Epithelial cell of esophagus (primary cell): ENCODE data around the gene TTLL6.
A peak's percentile ranks its signal among the peaks of the same experiment; 100 is the strongest.

Experiments
- DNase-seq: peaks from one replicate; pipeline ENCODE4 v3.0.0; 2010; ENCODE audit warnings: low read depth
- H3K4me3 ChIP-seq: 2 replicates; pipeline ENCODE4 v1.5.1; 2011; ENCODE audit warnings: mild to moderate bottlenecking, low read length, control low read depth
- TF ChIP-seq, protein P1 (sequence below): IDR thresholded peaks from 2 replicates; pipeline ENCODE4 v1.5.1; 2011; ENCODE audit warnings: low read depth, mild to moderate bottlenecking, low read length, control low read depth, inconsistent platforms; ENCODE audit not compliant: insufficient read depth; ENCODE audit errors: missing control alignments

TTLL6 gene

GRCh38 chr17:48747445-48748363, 69.3 kb downstream of the TTLL6 start:
- TF ChIP-seq, protein P1, sequence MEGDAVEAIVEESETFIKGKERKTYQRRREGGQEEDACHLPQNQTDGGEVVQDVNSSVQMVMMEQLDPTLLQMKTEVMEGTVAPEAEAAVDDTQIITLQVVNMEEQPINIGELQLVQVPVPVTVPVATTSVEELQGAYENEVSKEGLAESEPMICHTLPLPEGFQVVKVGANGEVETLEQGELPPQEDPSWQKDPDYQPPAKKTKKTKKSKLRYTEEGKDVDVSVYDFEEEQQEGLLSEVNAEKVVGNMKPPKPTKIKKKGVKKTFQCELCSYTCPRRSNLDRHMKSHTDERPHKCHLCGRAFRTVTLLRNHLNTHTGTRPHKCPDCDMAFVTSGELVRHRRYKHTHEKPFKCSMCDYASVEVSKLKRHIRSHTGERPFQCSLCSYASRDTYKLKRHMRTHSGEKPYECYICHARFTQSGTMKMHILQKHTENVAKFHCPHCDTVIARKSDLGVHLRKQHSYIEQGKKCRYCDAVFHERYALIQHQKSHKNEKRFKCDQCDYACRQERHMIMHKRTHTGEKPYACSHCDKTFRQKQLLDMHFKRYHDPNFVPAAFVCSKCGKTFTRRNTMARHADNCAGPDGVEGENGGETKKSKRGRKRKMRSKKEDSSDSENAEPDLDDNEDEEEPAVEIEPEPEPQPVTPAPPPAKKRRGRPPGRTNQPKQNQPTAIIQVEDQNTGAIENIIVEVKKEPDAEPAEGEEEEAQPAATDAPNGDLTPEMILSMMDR = no peak
- H3K4me3 ChIP-seq = no peak overlapping the region
- DNase-seq = no peak

DNA sequence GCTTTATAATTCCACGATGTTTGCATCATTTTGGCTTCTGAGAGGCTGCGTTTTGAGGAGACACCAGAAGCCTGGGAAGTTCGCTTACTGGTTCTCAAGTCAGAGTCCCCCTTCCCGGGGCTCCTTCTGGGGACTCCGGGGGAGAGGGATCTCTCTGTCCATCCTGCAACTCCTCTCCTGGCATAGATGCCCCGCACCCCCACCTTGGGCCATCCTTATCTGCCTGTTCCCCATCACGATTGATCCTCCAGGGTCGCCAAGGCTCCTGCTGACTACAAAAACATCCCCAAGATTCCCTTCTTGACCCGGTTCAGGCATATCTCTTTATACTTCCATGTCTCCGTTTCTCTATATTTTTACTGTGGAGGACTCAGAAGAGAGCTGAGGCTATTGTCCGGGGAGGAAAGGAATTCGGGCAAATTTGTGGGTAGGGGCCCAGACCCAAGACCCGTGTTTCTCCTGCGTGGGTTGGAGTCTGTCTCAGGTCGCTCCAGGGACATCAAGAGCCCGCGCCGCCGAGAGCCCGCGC, 70.0 kb downstream of the TTLL6 start:
- H3K4me3 ChIP-seq = no peak overlapping the region
- TF ChIP-seq, protein P1 = no peak
- DNase-seq = no peak

DNA sequence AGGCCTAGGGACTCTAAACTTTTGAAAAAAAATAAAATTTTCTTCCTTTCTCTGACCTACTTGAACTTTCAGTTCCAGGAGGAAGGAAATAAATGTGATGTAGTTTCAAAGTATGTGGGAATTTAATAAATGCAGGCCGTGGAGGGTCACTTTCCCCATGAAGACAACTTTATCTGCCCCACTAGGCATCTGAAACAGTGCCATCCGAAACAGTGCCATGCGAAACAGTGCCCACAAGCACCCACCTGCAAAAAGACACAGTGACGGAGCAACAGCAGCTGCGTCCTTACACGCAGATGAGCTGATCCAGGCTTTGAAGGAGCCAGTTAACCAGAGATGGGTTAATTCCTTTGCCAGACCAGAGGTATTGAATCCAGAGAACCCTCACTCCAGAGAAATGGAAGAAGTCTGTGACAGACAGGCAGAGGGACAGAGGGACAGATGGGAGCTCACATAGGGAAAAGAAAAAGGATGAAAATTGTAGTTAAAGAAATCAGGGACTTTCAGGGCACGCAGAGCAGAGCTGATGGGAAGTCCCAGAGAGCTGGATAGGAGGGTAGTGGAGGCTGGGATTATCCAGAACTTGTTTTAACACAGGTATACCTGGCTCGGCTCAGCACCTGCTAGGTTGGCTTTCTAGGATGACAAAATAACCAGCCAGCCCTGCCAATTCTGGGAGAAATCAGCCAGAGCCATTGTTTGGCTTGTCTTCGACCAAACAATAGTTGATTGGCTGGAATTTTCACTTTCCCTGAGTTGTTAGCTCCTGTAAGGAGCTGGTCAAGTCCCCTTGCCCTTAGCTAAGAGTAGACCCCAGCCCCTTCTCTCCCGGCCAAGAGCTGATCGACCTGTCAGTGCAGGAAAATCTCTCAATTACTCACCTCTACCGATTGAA, 71.4 kb downstream of the TTLL6 start:
- H3K4me3 ChIP-seq = no peak overlapping the region
- no peak for DNase-seq
- TF ChIP-seq, protein P1 = no peak

DNA sequence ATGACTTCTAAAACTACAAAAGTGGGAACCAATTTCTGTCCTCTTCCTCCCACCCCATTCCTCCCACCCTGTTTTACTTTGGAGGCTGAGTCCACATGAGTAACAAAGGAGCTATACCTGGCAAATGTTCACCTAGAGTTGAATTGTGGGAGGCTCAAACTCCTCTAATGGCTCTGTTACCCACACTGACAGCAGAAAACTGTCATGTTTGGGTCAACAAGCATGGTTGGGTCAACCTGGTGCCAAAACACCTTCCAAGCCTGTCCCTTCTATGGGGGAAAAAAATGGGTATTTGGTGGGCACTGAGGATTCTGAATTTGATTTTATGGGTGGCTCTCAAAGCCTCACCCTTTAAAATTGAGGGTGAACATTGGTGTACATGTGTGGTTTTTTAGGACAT, 76.5 kb downstream of the TTLL6 start:
- TF ChIP-seq, protein P1 = no peak
- H3K4me3 ChIP-seq = no peak overlapping the region
- DNase-seq = no peak

- H3K4me3 ChIP-seq = no peak overlapping the region
- DNase-seq = peak; percentile 32
- TF ChIP-seq, protein P1 = no peak
Observed at GRCh38 chr17:48738803-48739526, 78.1 kb downstream of the TTLL6 start.

GRCh38 chr17:48738424-48738802, 78.6 kb downstream of the TTLL6 start:
- TF ChIP-seq, protein P1 = no peak
- no peak overlapping the region for H3K4me3 ChIP-seq
- no peak for DNase-seq
